Lung (tissue), 12 donors: Measurements from ENCODE around the gene FOXRED2. TPM values are rescaled to one million over a fixed set of nuclear protein-coding genes. Genes with fewer than 3 reads are reported as not detected.
A peak's percentile ranks its signal among the peaks of the same experiment; 100 is the strongest.

Source experiments
- ATAC-seq: fragments of 200-7000 bp; cut with Tn5 transposase; one replicate; pipeline ENCODE4 v1.9.1; 2020; ENCODE audit warnings: moderate number of reproducible peaks; ENCODE audit not compliant: insufficient read depth, low FRiP score
- DNase-seq, 3 donors: peaks; one replicate each; pipeline ENCODE4 v3.0.0-alpha.2; 2013 to 2017
- H3K27ac ChIP-seq, 2 donors: one replicate each; pipeline ENCODE4 v1.5.1; 2013; ENCODE audit warnings: mild to moderate bottlenecking in 2 of 2, moderate library complexity in 2 of 2, control low read depth in 1 of 2, inconsistent platforms in 1 of 2, low read depth in 1 of 2, low read length in 1 of 2
- H3K27me3 ChIP-seq, 3 donors: one replicate each; pipeline ENCODE4 v1.5.1; 2013; ENCODE audit warnings: low read length in 2 of 3; ENCODE audit not compliant: control insufficient read depth in 3 of 3, insufficient read depth in 3 of 3
- H3K36me3 ChIP-seq, 4 donors: one replicate each; pipeline ENCODE4 v1.5.1; 2013; ENCODE audit warnings: low read length in 4 of 4, mild to moderate bottlenecking in 1 of 4, moderate library complexity in 1 of 4; ENCODE audit not compliant: control insufficient read depth in 4 of 4, insufficient read depth in 4 of 4
- H3K4me1 ChIP-seq, 5 donors: one replicate each; pipeline ENCODE4 v1.5.1; 2013; ENCODE audit warnings: low read length in 5 of 5, mild to moderate bottlenecking in 2 of 5, moderate library complexity in 1 of 5; ENCODE audit not compliant: control insufficient read depth in 5 of 5, insufficient read depth in 5 of 5
- H3K4me3 ChIP-seq: one replicate; pipeline ENCODE4 v1.5.1; 2013; ENCODE audit warnings: mild to moderate bottlenecking, control low read depth, moderate library complexity
- H3K9ac ChIP-seq, 2 donors: one replicate each; pipeline ENCODE4 v1.5.1; 2013; ENCODE audit warnings: low read length in 2 of 2, control low read depth in 1 of 2; ENCODE audit not compliant: insufficient read depth in 1 of 2
- H3K9me3 ChIP-seq, 4 donors: one replicate each; pipeline ENCODE4 v1.5.1; 2013; ENCODE audit warnings: low read length in 3 of 4, mild to moderate bottlenecking in 1 of 4, moderate library complexity in 1 of 4; ENCODE audit not compliant: control insufficient read depth in 4 of 4, insufficient read depth in 3 of 4
- WGBS, 2 donors: extraction: QIAGEN DNeasy Blood & Tissue Kit; methylation state at CpG; one replicate each; pipeline ENCODE4 v1.1.7; 2013; 5-methylcytosine and 5-hydroxymethylcytosine counted together
- polyA plus RNA-seq, 2 donors: library from polyadenylated mRNA; stranded (reverse); fragments of 200-250 nt; gene quantifications; one replicate each; pipeline ENCODE4 v1.2.1, GENCODE V29; 2013
- total RNA-seq, 2 donors: library from RNA; depleted of rRNA in 1 of 2; stranded (reverse); fragments of >200 nt in 1 of 2; gene quantifications; one replicate each; pipeline ENCODE4 v1.2.1, GENCODE V29; 2014 to 2021
- TF ChIP-seq, protein P1 (sequence below): IDR thresholded peaks from 2 replicates; pipeline ENCODE4 v1.5.1; 2012; ENCODE audit warnings: mild to moderate bottlenecking; ENCODE audit errors: control extremely low read depth, extremely low read depth
- donor health status: control.
- donor health status: control.
- donor health status: Bipolar disorder and iron deficiency.
- donor health status: healthy.
- donor health status: DM: yes; HTN: yes; CAD: no.

FOXRED2 gene
- total and polyA plus RNA-seq, 4 donors: 3.9 to 18.0 (median 7.8) TPM

DNA sequence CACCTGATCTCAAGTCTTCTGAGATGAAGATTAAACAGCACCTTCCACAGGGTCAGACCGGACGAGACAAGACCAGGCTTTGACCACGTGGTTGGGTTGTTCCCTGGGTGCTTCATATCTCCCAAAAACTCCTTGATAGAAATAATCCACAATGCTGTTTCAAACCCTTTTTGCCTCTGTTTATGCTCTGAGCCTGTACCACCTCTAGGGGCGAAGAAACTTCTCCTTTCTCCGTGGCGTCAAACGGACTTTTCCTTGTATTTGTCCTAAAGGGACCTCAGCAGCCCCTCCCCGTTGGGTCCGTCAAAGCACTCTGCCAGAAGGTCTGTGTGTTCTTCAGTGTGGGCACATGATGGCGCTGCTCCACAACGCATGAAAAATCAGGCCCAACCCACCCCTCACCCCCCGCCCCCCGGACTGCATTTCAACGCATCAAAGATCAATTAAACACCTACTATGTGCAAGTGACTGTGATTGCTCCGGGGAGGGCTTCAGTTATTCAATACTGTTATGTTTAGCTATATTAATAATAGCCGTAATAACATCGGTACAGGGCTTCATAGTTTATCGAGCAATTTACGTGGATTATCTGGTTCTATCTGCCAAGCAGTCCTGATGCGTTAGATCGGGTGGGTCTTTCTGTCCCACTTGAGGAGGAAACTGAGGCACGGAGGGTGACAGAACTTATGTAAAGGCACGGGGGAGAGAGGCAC is 39.4 kb upstream of the FOXRED2 start:
- Histone ChIP-seq H3K9me3 (peaks cover 0 to 2% (median 0%) of the 10 kb centered on the region in 4 donors), H3K27ac (no peak overlapping the region), H3K4me3 (no peak overlapping the region), H3K27me3 (peaks cover 0 to 11% (median 5%) of the 10 kb centered on the region in 3 donors), H3K4me1 (no peaks in the 10 kb centered on the region), H3K36me3 (no peaks in the 10 kb centered on the region), H3K9ac (no peak overlapping the region)
- ATAC-seq (no peak), DNase-seq (peak; percentile 35 to 49 (median 40))
- TF ChIP-seq, protein P1, sequence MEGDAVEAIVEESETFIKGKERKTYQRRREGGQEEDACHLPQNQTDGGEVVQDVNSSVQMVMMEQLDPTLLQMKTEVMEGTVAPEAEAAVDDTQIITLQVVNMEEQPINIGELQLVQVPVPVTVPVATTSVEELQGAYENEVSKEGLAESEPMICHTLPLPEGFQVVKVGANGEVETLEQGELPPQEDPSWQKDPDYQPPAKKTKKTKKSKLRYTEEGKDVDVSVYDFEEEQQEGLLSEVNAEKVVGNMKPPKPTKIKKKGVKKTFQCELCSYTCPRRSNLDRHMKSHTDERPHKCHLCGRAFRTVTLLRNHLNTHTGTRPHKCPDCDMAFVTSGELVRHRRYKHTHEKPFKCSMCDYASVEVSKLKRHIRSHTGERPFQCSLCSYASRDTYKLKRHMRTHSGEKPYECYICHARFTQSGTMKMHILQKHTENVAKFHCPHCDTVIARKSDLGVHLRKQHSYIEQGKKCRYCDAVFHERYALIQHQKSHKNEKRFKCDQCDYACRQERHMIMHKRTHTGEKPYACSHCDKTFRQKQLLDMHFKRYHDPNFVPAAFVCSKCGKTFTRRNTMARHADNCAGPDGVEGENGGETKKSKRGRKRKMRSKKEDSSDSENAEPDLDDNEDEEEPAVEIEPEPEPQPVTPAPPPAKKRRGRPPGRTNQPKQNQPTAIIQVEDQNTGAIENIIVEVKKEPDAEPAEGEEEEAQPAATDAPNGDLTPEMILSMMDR: peak; percentile 1
- WGBS, 2 donors: 26 to 31% methylated on average over 23 of the region's 23 CpGs

DNA sequence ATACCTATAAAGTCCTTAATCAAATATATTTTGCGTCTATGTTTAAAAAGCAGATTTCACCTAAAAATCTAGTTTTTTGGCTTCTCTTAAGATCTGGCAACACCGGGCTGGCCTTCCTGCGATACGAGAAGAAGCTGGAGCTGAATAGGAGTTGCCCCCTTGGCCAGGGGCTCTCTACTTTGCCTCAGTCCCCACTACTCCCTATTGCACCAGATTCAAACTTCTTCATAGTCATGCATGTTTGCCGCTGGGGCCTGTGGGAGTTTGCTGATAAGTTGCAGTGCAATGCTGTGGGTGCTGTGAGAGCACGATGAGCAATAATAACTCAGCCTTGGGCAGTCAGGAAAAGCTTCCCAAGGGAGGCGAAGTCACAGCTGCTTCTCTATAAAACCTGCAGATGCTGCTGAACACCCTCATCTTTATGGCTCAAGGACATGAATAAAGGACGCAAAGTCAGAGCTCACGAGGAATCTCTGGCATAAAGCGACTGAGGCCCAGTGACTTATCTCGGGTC is 37.3 kb upstream of the FOXRED2 start:
- DNase-seq: no peak
- TF ChIP-seq, protein P1: no peak
- no peak overlapping the region for H3K27ac ChIP-seq
- H3K9me3 ChIP-seq: no peaks in the 10 kb centered on the region
- ATAC-seq: no peak
- H3K4me1 ChIP-seq: no peaks in the 10 kb centered on the region
- H3K27me3 ChIP-seq: peaks cover 0 to 3% (median 0%) of the 10 kb centered on the region in 3 donors
- 91% methylated on average over 11 of the region's 11 CpGs for WGBS, 2 donors
- no peak overlapping the region for H3K4me3 ChIP-seq
- H3K36me3 ChIP-seq: no peaks in the 10 kb centered on the region
- H3K9ac ChIP-seq: no peak overlapping the region

DNA sequence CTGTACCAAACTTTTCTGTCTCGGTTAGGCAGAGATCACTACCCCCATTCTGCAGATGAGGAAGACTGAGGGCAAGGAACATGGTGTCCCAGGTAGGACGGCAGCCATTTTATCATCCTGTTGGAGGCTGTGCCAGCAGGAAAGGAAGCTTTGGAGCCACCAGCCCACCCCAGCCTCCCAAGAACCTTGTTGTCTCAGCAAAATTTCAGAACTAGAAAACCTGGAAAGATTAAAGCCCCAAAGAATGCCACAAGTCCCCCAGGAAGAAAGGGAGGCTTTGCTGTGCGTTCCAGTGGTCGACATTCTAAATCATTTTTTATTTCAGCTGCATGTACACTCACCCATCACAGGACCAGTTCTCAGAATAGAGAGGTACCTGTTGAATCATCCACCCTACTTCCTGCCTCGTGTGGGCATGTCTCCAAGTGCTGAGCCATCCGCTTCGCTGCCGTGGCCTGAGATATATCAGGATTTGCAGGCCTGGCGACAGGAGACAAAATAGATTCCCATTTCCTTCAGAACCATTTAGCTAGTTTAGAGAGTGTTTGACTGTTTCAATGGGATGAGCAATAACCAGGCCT is 35.1 kb upstream of the FOXRED2 start:
- ATAC-seq: no peak
- 50 to 56% methylated on average over 9 of the region's 9 CpGs for WGBS, 2 donors
- H3K4me3 ChIP-seq: no peak overlapping the region
- H3K4me1 ChIP-seq: no peaks in the 10 kb centered on the region
- no peaks in the 10 kb centered on the region for H3K9me3 ChIP-seq
- TF ChIP-seq, protein P1: no peak
- DNase-seq: no peak
- no peak overlapping the region for H3K9ac ChIP-seq
- no peaks in the 10 kb centered on the region for H3K27me3 ChIP-seq
- no peak overlapping the region for H3K27ac ChIP-seq
- no peaks in the 10 kb centered on the region for H3K36me3 ChIP-seq
